Small intestine (tissue), 16 donors: ENCODE data around the gene SMIM43. TPM values are rescaled to one million over a fixed set of nuclear protein-coding genes. Genes with fewer than 3 reads are reported as not detected.

Experiments used
- DNase-seq, 2 donors: peaks; one replicate each; pipeline versions ENCODE4 v3.0.0 to v3.0.0-alpha.2; 2013
- FAIRE-seq: peaks from 2 replicates; lab custom pipeline; 2012; peaks lifted over from hg19 to GRCh38; lab: Jason Lieb, UNC
- H3K27ac ChIP-seq, 3 donors: one replicate each; pipeline ENCODE4 v1.5.1; 2013; ENCODE audit warnings: low read length in 2 of 3, mild to moderate bottlenecking in 2 of 3, control low read depth in 1 of 3, inconsistent platforms in 1 of 3, low read depth in 1 of 3, moderate library complexity in 1 of 3
- H3K27me3 ChIP-seq, 3 donors: one replicate each; pipeline ENCODE4 v1.6.1; 2013; ENCODE audit warnings: low read length in 3 of 3, inconsistent platforms in 1 of 3; ENCODE audit not compliant: control insufficient read depth in 3 of 3, insufficient read depth in 3 of 3
- H3K36me3 ChIP-seq, 3 donors: one replicate each; pipeline ENCODE4 v1.6.1; 2013; ENCODE audit warnings: low read length in 3 of 3, inconsistent platforms in 1 of 3, low read depth in 1 of 3, mild to moderate bottlenecking in 1 of 3, moderate library complexity in 1 of 3; ENCODE audit not compliant: control insufficient read depth in 3 of 3, insufficient read depth in 2 of 3
- H3K4me1 ChIP-seq, 3 donors: one replicate each; pipeline ENCODE4 v1.6.1; 2013; ENCODE audit warnings: low read length in 2 of 3, inconsistent platforms in 1 of 3, low read depth in 1 of 3, mild to moderate bottlenecking in 1 of 3, moderate library complexity in 1 of 3; ENCODE audit not compliant: control insufficient read depth in 3 of 3, insufficient read depth in 2 of 3
- H3K4me3 ChIP-seq, 3 donors: one replicate each; pipeline ENCODE4 v1.5.1; 2013; ENCODE audit warnings: low read length in 3 of 3, control low read depth in 1 of 3, inconsistent platforms in 1 of 3, low read depth in 1 of 3, mild to moderate bottlenecking in 1 of 3, moderate library complexity in 1 of 3
- H3K9me3 ChIP-seq, 2 donors: one replicate each; pipeline ENCODE4 v1.6.1; 2013; ENCODE audit warnings: low read depth in 1 of 2, low read length in 1 of 2; ENCODE audit not compliant: control insufficient read depth in 2 of 2, insufficient read depth in 1 of 2
- WGBS, 3 donors: extraction: QIAGEN DNeasy Blood & Tissue Kit; methylation state at CpG; one replicate each; pipeline ENCODE4 v1.1.7; 2013; 5-methylcytosine and 5-hydroxymethylcytosine counted together
- long read RNA-seq, 10 donors: transcript quantifications; one replicate each; lab custom pipeline, GENCODE V29; 2026
- polyA plus RNA-seq, 4 donors: library from polyadenylated mRNA; stranded (reverse) in 3 of 4; unstranded in 1 of 4; fragments of 200-250 nt in 3 of 4; fragments of 120-200 nt in 1 of 4; gene quantifications; one replicate each; pipeline versions ENCODE4 v1.2.1 to v1.2.3, GENCODE V29; 2013
- donor health status: healthy with polysubstance abuse.
- donor health status: control.
- donor health status: control.
- donor health status: Bipolar disorder and iron deficiency.
- donor health status: healthy.

SMIM43 gene
- polyA plus RNA-seq: under 1 TPM in 2 of 4 donors, not detected in 2; 0.13 to 0.19 TPM
- long read RNA-seq, donor 1: 0 reads
- long read RNA-seq, donor 2: 0 reads
- long read RNA-seq, donor 3, partial matches to known transcripts: 48 of 55 reads
- long read RNA-seq, donor 3, other reads (novel, unspliced or antisense): 7 of 55 reads
- long read RNA-seq, donor 4: 0 reads
- long read RNA-seq, donor 5: 0 reads
- long read RNA-seq, donor 6: 0 reads
- long read RNA-seq, donor 7, partial matches to known transcripts: 172 of 209 reads
- long read RNA-seq, donor 7, other reads (novel, unspliced or antisense): 31 of 209 reads
- long read RNA-seq, donor 8: 0 reads
- long read RNA-seq, donor 9: 0 reads
- long read RNA-seq, donor 10, partial matches to known transcripts: 36 of 48 reads
- long read RNA-seq, donor 10, other reads (novel, unspliced or antisense): 11 of 48 reads

DNA sequence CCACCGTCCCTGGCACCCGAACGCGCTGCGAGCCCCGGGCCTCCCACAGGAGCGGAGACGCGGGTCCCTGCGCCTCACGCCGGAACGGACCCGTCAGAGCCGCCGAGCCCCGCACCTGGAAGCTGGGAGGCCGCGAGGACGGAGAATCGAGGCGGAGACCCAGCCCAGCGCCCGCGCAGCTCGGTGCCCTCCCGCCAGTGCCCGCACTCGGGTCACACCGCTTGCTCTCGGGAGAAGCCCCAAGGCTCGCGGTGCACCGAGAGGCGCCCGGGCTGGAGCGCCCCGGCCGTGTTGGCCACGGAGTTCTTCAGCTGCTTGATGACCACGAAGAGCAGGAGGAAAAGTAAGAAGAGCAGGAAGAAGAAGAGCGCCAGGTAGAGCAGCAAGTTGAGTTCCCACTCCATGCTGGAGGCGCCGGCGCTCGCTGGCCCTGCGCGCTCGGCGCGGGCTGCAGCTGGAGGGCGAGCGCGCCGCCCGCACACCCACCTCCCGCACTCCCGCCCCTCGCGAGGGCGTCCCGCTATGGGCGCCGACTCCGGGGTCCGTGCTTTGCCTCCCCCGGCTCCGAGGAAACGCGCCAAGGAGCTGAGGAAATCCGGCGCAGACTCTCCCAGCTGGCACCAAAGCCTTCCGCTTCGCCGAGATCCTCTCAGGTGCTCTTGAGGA, at the start of gene SMIM43:
TSS of gene SMIM43 (minus strand) at position 463 of the 666 bp plus-strand sequence. CDS start at position 404, 59 bp downstream.
- 1 to 6% (median 3%) methylated on average over 63 to 75 of the region's 75 CpGs for WGBS, 3 donors
- Histone ChIP-seq H3K4me3 (peak within 1 kb of the TSS in 1 of 3 donors; percentile 32), H3K27me3 (peaks cover 4 to 61% (median 18%) of the 10 kb centered on the region in 3 donors), H3K4me1 (peaks cover 0 to 2% (median 0%) of the 10 kb centered on the region in 3 donors), H3K36me3 (no peaks in the 10 kb centered on the region), H3K9me3 (no peaks in the 10 kb centered on the region), H3K27ac (no peak within 1 kb of the TSS)
- peak in 1 of 2 donors; percentile 36 for DNase-seq
- FAIRE-seq: no peak

DNA sequence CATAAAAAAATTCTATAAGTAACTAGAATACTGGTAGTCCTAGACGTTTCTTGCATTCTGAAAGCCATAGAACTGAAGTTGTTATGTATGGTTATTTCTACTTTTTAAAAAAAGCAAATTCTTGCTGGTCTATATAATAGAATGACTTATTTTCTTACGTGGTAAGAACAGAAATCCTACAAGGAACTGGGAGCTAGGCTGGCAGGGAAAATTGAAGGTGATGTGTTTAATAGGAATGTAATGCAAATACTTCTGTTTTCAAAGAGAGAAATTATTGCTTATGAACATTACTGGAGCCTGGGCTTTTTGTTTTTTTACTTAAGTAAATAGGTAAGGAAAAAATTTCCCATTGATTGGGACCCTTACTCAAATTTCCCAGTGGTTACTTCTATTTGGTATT, 49.8 kb upstream of the SMIM43 start:
- Histone ChIP-seq H3K36me3 (peaks cover 8 to 14% (median 12%) of the 10 kb centered on the region in 3 donors), H3K27ac (no peak overlapping the region), H3K9me3 (no peaks in the 10 kb centered on the region), H3K27me3 (no peaks in the 10 kb centered on the region), H3K4me3 (no peak overlapping the region), H3K4me1 (no peaks in the 10 kb centered on the region)
- 83 to 94% (median 92%) methylated on average over 2 of the region's 2 CpGs for WGBS, 3 donors
- no peak for DNase-seq
- no peak for FAIRE-seq

DNA sequence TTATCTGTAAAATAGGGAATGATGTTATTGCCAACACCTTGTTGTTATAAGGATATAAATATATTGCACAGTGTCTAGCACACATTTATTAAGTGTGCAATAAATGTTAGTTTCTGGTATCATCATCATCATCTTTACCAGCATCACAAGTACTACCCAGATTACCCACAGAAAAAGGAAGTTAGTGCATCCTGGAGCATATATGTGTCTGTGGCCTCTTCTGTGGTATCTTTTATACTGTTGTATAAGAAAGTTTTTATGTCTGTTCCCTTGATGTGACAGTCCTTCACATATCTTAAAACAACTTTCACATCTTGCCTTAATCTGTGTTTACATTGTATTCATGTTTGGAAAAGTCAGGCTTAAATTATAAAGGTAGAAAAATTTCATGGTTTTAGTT, 46.2 kb upstream of the SMIM43 start:
- Histone ChIP-seq H3K27me3 (no peaks in the 10 kb centered on the region), H3K9me3 (no peaks in the 10 kb centered on the region), H3K36me3 (peaks cover 5 to 26% (median 8%) of the 10 kb centered on the region in 3 donors), H3K27ac (no peak overlapping the region), H3K4me3 (no peak overlapping the region), H3K4me1 (no peaks in the 10 kb centered on the region)
- FAIRE-seq (no peak), DNase-seq (no peak)

DNA sequence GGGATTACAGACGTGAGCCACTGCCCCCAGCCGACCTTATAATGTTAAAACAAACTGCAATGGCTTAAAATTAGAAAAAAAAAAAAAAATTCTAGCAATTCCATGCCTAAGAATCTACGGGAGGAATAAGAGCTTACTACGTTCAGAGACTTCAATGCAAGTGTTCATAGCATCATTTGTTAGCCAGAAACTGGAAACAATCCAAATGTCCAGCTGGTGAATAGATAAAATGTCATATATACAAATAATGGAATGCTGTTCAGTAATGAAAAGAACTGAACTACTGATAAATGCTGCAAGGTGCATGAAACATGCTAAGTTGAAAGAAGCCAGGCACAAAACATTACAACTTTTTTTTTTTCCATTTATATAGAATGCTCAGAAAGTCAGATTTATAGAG, 41.4 kb upstream of the SMIM43 start:
- Histone ChIP-seq H3K27ac (no peak overlapping the region), H3K9me3 (no peaks in the 10 kb centered on the region), H3K27me3 (no peaks in the 10 kb centered on the region), H3K4me1 (no peaks in the 10 kb centered on the region), H3K36me3 (peaks cover 4 to 32% (median 8%) of the 10 kb centered on the region in 3 donors), H3K4me3 (no peak overlapping the region)
- DNase-seq (no peak), FAIRE-seq (no peak)
- 74 to 86% (median 86%) methylated on average over 4 of the region's 4 CpGs for WGBS, 3 donors

DNA sequence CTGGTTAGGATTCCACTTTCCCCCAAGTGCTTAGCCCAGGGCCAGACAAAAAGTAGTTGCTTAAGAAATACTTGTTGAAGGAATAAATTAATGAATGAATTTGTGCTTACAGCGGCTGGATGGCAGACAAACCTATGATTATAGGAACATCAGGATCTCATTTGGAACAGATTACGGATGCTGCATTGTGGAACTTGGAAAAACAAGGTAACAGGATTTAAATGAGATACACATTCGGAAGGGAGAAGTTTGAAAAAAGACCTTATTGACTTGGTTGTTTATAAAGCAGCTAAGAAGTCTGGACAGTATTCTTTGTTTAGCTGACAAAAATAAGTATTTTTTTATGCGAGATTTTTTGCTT, 36.7 kb upstream of the SMIM43 start:
- no peaks in the 10 kb centered on the region for H3K9me3 ChIP-seq
- FAIRE-seq (no peak), DNase-seq (no peak)
- H3K4me1 ChIP-seq: peaks cover 0 to 15% (median 0%) of the 10 kb centered on the region in 3 donors
- H3K4me3 ChIP-seq: peak overlapping the region; percentile 76 to 98 (median 84)
- H3K27ac ChIP-seq: peak overlapping the region in 2 of 3 donors; percentile 87 to 94
- H3K27me3 ChIP-seq: no peaks in the 10 kb centered on the region
- H3K36me3 ChIP-seq: peaks cover 2 to 16% (median 3%) of the 10 kb centered on the region in 3 donors
- 10 to 15% (median 12%) methylated on average over 4 of the region's 4 CpGs for WGBS, 3 donors

DNA sequence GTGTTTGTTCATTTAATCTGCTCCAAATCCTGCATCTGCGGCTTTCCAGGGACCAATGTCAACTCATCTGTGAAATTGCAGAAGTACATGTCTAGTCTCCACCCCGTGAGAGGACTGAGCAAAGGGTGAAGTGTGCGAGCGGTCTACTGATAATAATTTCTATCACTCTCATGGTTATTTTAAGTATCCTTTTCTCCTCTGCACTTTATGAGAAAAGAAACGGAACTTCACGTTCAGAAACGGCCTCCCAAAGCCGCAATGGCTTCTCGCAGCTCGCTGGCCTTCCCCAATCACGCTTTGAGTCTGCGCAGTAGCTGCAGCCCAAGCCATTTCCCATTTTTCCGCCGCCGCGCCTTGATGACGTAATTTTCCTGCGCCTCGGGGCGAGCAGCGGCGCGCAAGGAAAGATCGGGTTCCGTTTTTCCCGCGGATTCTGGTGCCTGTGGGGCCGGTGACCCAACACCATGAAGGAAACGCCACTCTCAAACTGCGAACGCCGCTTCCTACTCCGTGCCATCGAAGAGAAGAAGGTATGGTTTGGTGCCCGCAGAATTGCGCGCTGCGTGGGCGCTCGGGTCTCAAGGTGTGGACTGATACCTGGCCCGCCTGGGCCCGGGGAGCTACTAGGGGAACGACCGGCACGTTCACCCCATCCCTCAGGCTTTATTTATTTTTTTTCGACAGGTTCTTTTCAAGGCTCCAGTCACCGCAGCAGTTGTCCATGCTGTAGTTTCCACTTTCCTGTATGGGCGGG, 36.2 kb upstream of the SMIM43 start, which contains the start of gene EXOSC9:
TSS of gene EXOSC9 (plus strand) at position 363 of the 754 bp plus-strand sequence. CDS start at position 465, 102 bp downstream.
- H3K27me3 ChIP-seq: no peaks in the 10 kb centered on the region
- peak; percentile 94 to 99 for DNase-seq
- peak within 1 kb of the TSS; percentile 76 to 98 (median 84) for H3K4me3 ChIP-seq
- no peaks in the 10 kb centered on the region for H3K9me3 ChIP-seq
- peaks cover 2 to 14% (median 3%) of the 10 kb centered on the region in 3 donors for H3K36me3 ChIP-seq
- WGBS, 3 donors: 0% methylated on average over 48 of the region's 48 CpGs
- H3K4me1 ChIP-seq: peaks cover 0 to 15% (median 0%) of the 10 kb centered on the region in 3 donors
- FAIRE-seq: no peak
- peak within 1 kb of the TSS; percentile 84 to 94 (median 87) for H3K27ac ChIP-seq

DNA sequence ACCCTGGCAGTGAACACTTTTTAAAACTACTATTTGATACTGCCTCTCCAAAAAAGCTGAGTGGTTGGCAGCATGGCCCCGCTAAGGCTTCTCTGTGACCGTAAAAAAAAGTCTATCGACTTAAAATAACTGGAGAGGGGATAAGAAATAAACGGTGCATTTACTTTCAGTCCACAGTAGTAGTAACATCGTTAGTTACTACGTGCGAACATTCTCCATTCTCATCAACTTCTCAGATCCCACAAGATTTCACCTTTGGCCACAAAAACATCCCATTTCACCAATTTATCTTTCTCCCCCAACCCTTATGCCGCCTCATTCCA, 35.6 kb upstream of the SMIM43 start:
- no peak for FAIRE-seq
- H3K27me3 ChIP-seq: no peaks in the 10 kb centered on the region
- peaks cover 0 to 8% (median 2%) of the 10 kb centered on the region in 3 donors for H3K36me3 ChIP-seq
- 25 to 48% (median 43%) methylated on average over 8 of the region's 8 CpGs for WGBS, 3 donors
- H3K9me3 ChIP-seq: no peaks in the 10 kb centered on the region
- peak overlapping the region; percentile 84 to 94 (median 87) for H3K27ac ChIP-seq
- H3K4me3 ChIP-seq: peak overlapping the region in 2 of 3 donors; percentile 76 to 84
- DNase-seq: no peak
- H3K4me1 ChIP-seq: peaks cover 0 to 15% (median 0%) of the 10 kb centered on the region in 3 donors
